ENCODE measurements around the gene ASTN2.

The ASTN2 gene

DNA sequence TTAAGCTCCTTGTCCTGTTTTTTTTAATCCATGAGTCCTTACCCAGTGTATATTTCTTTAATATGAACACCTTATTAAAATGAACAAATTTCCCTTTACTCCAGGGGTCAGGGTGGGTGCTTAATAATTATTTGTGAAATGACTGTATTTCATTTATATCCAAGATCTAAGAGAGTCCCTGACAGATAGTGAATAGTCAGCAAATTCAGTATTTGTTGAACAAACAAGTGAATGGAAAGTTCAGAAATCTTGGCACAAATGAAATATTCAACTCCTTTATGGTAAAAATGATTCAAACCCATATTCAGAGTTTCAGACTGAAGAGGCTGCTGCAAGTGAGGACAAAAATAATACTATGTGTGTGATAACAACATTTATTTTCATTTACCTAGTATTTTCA lies 59.9 kb downstream of the ASTN2 start:
- Histone ChIP-seq H3K4me1 (ENCODE audit: insufficient read depth, low read length) (no peaks in the 10 kb centered on the region), H3K4me3 (ENCODE audit: low read depth in 1 of 2, low read length in 2 of 2) (no peak overlapping the region), H3K27ac (ENCODE audit: low read depth, low read length) (no peak overlapping the region), H3K27me3 (ENCODE audit: control insufficient read depth in 1 of 2, insufficient read depth in 2 of 2, low read length in 2 of 2) (no peaks in the 10 kb centered on the region), H3K9me3 (ENCODE audit: low read length) (no peaks in the 10 kb centered on the region), H3K36me3 (ENCODE audit: insufficient read depth, low read length) (no peaks in the 10 kb centered on the region), H3K9ac (ENCODE audit: low read length) (no peak overlapping the region)

DNA sequence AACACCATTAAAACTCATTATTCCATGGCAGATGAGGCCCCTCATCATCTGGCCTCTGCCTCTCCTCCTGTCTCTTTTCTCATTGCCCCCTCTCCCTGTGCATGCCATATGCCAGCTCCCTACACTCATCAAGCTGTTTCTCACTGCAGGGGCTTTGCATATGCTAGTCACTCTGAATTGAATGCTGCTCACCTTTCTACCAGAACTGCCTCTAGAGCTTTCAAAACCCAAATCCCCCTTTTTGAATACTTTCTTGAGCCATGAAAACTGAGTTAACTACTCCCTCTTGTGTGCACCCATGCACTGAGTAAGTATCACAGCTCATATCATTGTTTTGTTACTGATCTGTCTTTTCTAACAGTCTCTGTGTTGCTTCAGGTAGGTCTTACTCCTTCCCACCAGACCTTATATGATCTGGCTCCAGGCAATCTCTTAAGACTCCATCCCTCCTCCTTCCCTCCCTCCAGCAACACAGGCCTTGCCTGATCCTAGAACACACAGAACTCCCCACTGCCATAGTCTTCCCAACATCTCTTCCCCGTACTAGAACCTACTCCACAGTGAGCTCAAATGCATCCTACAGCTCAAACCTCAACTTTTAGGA lies 60.5 kb downstream of the ASTN2 start:
- Histone ChIP-seq H3K27me3 (ENCODE audit: control insufficient read depth in 1 of 2, insufficient read depth in 2 of 2, low read length in 2 of 2) (no peaks in the 10 kb centered on the region), H3K4me1 (ENCODE audit: insufficient read depth, low read length) (no peaks in the 10 kb centered on the region), H3K36me3 (ENCODE audit: insufficient read depth, low read length) (no peaks in the 10 kb centered on the region)

DNA sequence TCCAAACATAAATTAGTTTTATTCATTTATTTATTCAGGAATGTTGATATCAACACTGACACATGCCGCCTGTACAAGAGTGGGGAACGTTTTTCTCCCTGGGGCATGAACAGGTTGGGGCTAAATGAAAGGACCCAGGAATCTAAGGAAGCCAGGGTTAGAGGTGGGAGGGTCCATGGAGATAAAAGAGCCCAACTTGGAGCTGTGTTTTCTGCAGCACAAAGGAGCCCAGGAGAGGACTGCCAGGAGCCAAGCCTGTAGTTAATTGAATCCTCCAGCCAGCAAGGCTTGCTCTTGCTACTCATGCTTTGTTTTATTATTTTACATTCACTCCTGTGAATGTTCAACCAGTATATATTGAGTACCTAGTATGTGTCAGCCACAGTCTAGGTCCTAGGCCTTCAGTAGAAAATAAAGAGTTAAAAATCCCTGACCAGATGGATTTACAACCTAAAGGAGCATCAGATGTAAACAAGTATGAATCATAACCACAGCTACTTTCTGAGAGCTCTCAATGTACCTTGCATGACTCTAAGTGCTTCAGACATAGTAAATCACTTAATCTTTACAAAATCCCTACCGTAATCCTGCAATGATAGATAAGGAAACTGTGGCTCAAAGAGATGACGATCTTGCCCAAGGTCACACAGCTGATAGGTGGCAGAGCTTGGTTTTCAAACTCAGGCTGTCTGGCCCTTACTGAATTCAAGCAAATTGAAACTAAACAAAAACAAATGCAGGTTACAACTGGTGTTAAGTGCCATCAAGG lies 69.8 kb downstream of the ASTN2 start:
- no peaks in the 10 kb centered on the region for H3K36me3 ChIP-seq (ENCODE audit: insufficient read depth, low read length)
- H3K4me1 ChIP-seq (ENCODE audit: insufficient read depth, low read length) = no peaks in the 10 kb centered on the region
- H3K27me3 ChIP-seq (ENCODE audit: control insufficient read depth in 1 of 2, insufficient read depth in 2 of 2, low read length in 2 of 2) = no peaks in the 10 kb centered on the region
- no peaks in the 10 kb centered on the region for H3K9me3 ChIP-seq (ENCODE audit: low read length)
- no peak overlapping the region for H3K4me3 ChIP-seq (ENCODE audit: low read depth in 1 of 2, low read length in 2 of 2)
- H3K9ac ChIP-seq (ENCODE audit: low read length) = no peak overlapping the region
- no peak overlapping the region for H3K27ac ChIP-seq (ENCODE audit: low read depth, low read length)

More for the DNA sequence above, 60.5 kb downstream of the ASTN2 start:
- no peak overlapping the region for H3K27ac ChIP-seq (ENCODE audit: low read depth, low read length)
- H3K9me3 ChIP-seq (ENCODE audit: low read length) = no peaks in the 10 kb centered on the region
- H3K4me3 ChIP-seq (ENCODE audit: low read depth in 1 of 2, low read length in 2 of 2) = no peak overlapping the region
- H3K9ac ChIP-seq (ENCODE audit: low read length) = no peak overlapping the region

DNA sequence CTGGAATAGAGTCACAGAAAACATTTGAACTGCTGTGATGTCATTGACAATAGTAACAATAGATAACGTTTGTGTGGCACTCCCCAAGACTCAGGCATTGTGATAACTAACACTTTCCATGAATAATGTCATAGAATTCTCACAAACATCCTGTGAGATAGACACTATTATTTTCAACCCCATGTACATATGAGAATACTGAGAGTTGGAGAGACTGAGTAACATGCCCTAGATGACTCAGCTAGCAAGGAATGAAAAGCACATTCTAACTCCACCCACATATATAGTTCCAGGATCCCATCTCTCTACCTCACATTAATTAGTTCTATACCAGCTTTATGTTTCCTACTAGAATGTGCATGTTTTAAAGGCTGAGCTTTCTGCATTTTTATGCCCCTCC lies 71.4 kb downstream of the ASTN2 start:
- Histone ChIP-seq H3K4me1 (ENCODE audit: insufficient read depth, low read length) (no peaks in the 10 kb centered on the region), H3K9ac (ENCODE audit: low read length) (no peak overlapping the region), H3K27ac (ENCODE audit: low read depth, low read length) (no peak overlapping the region), H3K27me3 (ENCODE audit: control insufficient read depth in 1 of 2, insufficient read depth in 2 of 2, low read length in 2 of 2) (no peaks in the 10 kb centered on the region), H3K4me3 (ENCODE audit: low read depth in 1 of 2, low read length in 2 of 2) (no peak overlapping the region), H3K36me3 (ENCODE audit: insufficient read depth, low read length) (no peaks in the 10 kb centered on the region), H3K9me3 (ENCODE audit: low read length) (no peaks in the 10 kb centered on the region)

DNA sequence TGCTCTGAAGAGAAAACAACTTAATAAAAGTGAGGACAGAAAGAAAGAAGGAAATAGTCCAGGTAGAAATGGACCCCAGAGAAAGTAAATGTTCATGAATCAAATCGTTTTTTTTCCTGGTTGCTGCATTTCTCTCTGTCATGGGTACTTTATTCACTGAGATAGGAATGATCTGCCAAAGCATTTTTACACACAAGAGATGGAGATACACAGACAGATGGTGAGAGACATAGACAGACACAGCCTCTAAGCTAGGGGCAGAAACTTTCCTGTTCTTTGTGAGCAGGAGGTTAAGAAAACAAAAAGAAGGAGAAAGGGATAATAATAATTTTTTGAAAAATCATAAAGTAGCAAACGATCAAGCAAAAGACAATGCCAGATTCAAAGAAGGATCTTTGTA lies 73.7 kb downstream of the ASTN2 start:
- no peak overlapping the region for H3K4me3 ChIP-seq (ENCODE audit: low read depth in 1 of 2, low read length in 2 of 2)
- no peak overlapping the region for H3K9ac ChIP-seq (ENCODE audit: low read length)
- no peaks in the 10 kb centered on the region for H3K27me3 ChIP-seq (ENCODE audit: control insufficient read depth in 1 of 2, insufficient read depth in 2 of 2, low read length in 2 of 2)
- H3K27ac ChIP-seq (ENCODE audit: low read depth, low read length) = no peak overlapping the region
- no peaks in the 10 kb centered on the region for H3K4me1 ChIP-seq (ENCODE audit: insufficient read depth, low read length)
- H3K36me3 ChIP-seq (ENCODE audit: insufficient read depth, low read length) = no peaks in the 10 kb centered on the region
- no peaks in the 10 kb centered on the region for H3K9me3 ChIP-seq (ENCODE audit: low read length)

DNA sequence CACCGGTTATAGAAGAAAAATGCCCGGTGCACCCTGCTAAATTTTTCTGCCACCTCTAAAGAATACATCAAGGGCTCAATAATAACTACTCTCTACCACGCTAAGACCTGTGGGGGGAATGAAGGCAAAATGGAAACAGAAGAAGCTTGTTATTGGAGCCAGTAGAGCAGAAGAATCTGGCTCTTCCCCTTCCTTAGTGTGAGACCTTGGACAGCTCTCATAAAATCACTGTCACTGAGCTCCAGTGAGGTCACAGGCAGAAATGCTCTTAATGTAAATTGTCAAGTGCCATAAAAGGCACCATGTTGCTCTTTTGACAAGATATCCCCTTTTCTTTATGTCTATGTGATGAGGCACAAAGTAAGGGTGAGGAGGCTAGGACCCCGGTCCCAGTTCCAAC lies 74.4 kb downstream of the ASTN2 start:
- Histone ChIP-seq H3K9ac (ENCODE audit: low read length) (no peak overlapping the region), H3K9me3 (ENCODE audit: low read length) (no peaks in the 10 kb centered on the region), H3K4me1 (ENCODE audit: insufficient read depth, low read length) (no peaks in the 10 kb centered on the region), H3K4me3 (ENCODE audit: low read depth in 1 of 2, low read length in 2 of 2) (no peak overlapping the region), H3K27me3 (ENCODE audit: control insufficient read depth in 1 of 2, insufficient read depth in 2 of 2, low read length in 2 of 2) (no peaks in the 10 kb centered on the region), H3K36me3 (ENCODE audit: insufficient read depth, low read length) (no peaks in the 10 kb centered on the region), H3K27ac (ENCODE audit: low read depth, low read length) (no peak overlapping the region)

DNA sequence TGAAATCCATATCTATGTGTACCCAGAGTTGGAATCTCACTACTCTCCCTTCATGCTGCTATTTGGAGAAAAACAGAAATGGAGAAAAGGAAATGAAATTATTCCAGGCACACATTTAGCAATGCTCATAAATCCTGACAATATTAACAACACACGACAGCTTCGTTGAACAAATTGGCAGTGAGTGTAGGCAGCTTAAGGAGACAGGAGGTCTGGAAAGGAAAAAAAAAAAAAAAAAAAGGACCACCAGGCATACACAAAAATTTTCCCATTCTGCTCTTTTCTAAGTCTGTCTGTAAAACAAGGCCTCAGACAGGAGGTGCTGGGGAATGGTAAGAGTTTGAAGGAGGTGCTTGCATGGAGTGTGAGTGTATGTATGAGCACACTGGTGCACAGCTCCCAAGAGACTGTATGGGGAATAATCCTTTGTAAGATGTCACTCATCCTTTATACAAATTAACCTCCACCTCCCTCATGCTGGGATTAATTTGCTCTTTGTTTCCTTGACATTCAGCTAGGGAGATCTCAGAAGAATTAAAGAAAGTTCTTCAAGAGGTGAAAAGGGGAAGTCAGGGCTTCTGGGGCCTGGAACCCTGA lies 78.9 kb downstream of the ASTN2 start:
- no peaks in the 10 kb centered on the region for H3K36me3 ChIP-seq (ENCODE audit: insufficient read depth, low read length)
- no peaks in the 10 kb centered on the region for H3K9me3 ChIP-seq (ENCODE audit: low read length)
- H3K9ac ChIP-seq (ENCODE audit: low read length) = no peak overlapping the region
- no peak overlapping the region for H3K27ac ChIP-seq (ENCODE audit: low read depth, low read length)
- H3K4me3 ChIP-seq (ENCODE audit: low read depth in 1 of 2, low read length in 2 of 2) = no peak overlapping the region
- H3K27me3 ChIP-seq (ENCODE audit: control insufficient read depth in 1 of 2, insufficient read depth in 2 of 2, low read length in 2 of 2) = no peaks in the 10 kb centered on the region
- no peaks in the 10 kb centered on the region for H3K4me1 ChIP-seq (ENCODE audit: insufficient read depth, low read length)

DNA sequence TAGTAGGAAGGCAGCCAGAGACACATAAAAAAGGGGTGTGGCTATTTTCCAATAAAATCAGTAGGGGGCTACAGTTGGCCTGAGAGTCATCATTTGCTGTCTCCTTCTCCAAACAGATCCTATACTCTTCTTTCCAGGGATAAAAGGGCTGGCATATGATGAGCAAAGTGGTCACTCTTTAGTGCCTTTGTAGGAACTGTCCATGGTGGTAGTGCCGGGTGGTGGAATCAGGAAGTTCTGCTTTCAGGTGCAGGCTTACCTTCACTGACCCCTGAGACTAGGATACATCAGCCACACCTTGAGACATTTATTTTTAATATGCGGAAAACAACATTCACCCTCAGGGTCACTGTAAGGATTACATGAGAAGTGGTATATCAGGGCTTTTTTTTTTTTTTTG lies 80.8 kb downstream of the ASTN2 start:
- H3K36me3 ChIP-seq (ENCODE audit: insufficient read depth, low read length) = no peaks in the 10 kb centered on the region
- no peak overlapping the region for H3K27ac ChIP-seq (ENCODE audit: low read depth, low read length)
- H3K4me3 ChIP-seq (ENCODE audit: low read depth in 1 of 2, low read length in 2 of 2) = no peak overlapping the region
- no peaks in the 10 kb centered on the region for H3K4me1 ChIP-seq (ENCODE audit: insufficient read depth, low read length)
- H3K27me3 ChIP-seq (ENCODE audit: control insufficient read depth in 1 of 2, insufficient read depth in 2 of 2, low read length in 2 of 2) = no peaks in the 10 kb centered on the region
- no peaks in the 10 kb centered on the region for H3K9me3 ChIP-seq (ENCODE audit: low read length)
- no peak overlapping the region for H3K9ac ChIP-seq (ENCODE audit: low read length)

DNA sequence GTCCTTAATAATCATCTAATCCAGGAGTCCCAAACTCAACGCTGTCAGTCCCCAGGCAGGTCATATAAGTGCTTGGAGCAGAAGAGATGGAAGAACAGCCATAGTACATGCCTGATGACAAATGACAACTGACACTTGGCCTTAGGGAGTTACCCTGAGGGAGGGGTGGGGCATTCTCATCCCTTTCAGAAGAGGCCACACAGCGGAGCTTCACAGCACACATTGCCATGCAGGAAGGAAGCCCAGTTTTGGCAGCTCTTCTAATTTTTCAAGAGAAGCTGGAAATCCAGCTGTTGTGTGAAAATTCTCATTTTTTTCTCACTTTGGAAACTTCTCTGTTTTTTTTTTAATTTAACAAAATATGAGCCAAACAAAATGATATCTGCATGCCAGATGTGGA lies 89.0 kb downstream of the ASTN2 start:
- H3K9me3 ChIP-seq (ENCODE audit: low read length) = no peaks in the 10 kb centered on the region
- no peak overlapping the region for H3K27ac ChIP-seq (ENCODE audit: low read depth, low read length)
- H3K27me3 ChIP-seq (ENCODE audit: control insufficient read depth in 1 of 2, insufficient read depth in 2 of 2, low read length in 2 of 2) = no peaks in the 10 kb centered on the region
- H3K36me3 ChIP-seq (ENCODE audit: insufficient read depth, low read length) = no peaks in the 10 kb centered on the region
- H3K4me3 ChIP-seq (ENCODE audit: low read depth in 1 of 2, low read length in 2 of 2) = no peak overlapping the region
- no peak overlapping the region for H3K9ac ChIP-seq (ENCODE audit: low read length)
- no peaks in the 10 kb centered on the region for H3K4me1 ChIP-seq (ENCODE audit: insufficient read depth, low read length)

DNA sequence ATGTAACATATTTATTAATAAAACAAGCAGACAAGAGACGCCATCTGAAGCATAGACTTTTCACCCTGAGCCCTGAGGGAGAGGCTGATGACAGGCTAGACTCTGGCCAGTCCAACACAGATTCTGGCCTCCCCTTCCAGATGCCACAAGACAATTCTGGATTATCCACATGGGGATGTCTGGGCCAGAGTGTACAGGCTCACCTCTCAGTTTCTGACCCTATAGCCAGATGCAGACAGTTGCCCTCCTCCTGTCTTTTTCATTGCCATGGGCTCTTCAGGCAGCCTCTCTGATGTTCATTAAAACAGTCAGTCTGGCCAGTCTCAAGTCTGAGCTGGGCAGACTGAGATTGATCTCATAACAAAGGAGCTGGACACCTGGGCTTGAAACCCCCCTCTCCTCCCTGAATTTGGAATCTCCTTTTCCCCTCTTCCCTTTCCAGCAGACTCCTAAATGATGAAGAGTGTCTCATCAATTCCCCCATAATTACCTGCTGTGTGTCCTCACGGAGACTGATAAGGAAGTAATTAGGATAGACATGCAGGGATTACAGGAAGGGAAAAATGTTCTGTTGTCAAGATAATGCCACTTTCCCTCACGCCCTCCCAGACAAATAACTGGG lies 89.6 kb downstream of the ASTN2 start:
- H3K9me3 ChIP-seq (ENCODE audit: low read length) = no peaks in the 10 kb centered on the region
- H3K27ac ChIP-seq (ENCODE audit: low read depth, low read length) = no peak overlapping the region
- no peaks in the 10 kb centered on the region for H3K27me3 ChIP-seq (ENCODE audit: control insufficient read depth in 1 of 2, insufficient read depth in 2 of 2, low read length in 2 of 2)
- no peaks in the 10 kb centered on the region for H3K4me1 ChIP-seq (ENCODE audit: insufficient read depth, low read length)
- H3K9ac ChIP-seq (ENCODE audit: low read length) = no peak overlapping the region
- H3K36me3 ChIP-seq (ENCODE audit: insufficient read depth, low read length) = no peaks in the 10 kb centered on the region
- H3K4me3 ChIP-seq (ENCODE audit: low read depth in 1 of 2, low read length in 2 of 2) = no peak overlapping the region

DNA sequence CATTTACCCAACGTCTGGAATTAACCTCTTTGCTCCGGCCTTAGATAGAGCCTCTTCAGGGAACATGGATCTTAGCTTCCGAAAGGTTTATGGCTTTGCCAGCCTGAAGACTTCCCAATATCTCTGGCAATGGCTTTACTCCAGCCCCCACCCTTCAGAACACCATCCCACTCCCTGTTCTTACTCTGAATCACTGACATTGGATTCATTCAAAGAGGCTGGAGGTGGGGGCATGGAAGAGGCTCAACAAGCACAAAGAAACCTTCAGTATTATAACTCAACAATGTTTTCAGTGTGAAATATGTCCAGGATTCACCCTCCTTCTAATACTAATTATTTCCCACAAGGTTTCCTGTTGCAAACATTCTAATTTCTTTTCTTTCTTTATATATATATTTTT lies 91.5 kb downstream of the ASTN2 start:
- H3K4me1 ChIP-seq (ENCODE audit: insufficient read depth, low read length) = no peaks in the 10 kb centered on the region
- H3K27me3 ChIP-seq (ENCODE audit: control insufficient read depth in 1 of 2, insufficient read depth in 2 of 2, low read length in 2 of 2) = no peaks in the 10 kb centered on the region
- no peaks in the 10 kb centered on the region for H3K36me3 ChIP-seq (ENCODE audit: insufficient read depth, low read length)
- H3K27ac ChIP-seq (ENCODE audit: low read depth, low read length) = no peak overlapping the region
- no peak overlapping the region for H3K4me3 ChIP-seq (ENCODE audit: low read depth in 1 of 2, low read length in 2 of 2)
- H3K9ac ChIP-seq (ENCODE audit: low read length) = no peak overlapping the region
- H3K9me3 ChIP-seq (ENCODE audit: low read length) = no peaks in the 10 kb centered on the region

Measured in muscle layer of colon (tissue), 2 donors.